KMS-11 (cell line): ENCODE data around the gene PFN4.

Experiments
- H2AFZ ChIP-seq: fragments of 200-600 bp; sonication (generic); 2 replicates; pipeline ENCODE4 v1.6.1; 2016; ENCODE audit warnings: antibody characterized with exemption, mixed run types, low read depth
- H3K27ac ChIP-seq: fragments of 200-600 bp; sonication (generic); 2 replicates; pipeline ENCODE4 v1.6.1; 2016; ENCODE audit warnings: mild to moderate bottlenecking, mixed run types
- H3K27me3 ChIP-seq: fragments of 200-600 bp; sonication (generic); 2 replicates; pipeline ENCODE4 v1.6.1; 2017; ENCODE audit warnings: mild to moderate bottlenecking, low read depth, mixed run types, moderate library complexity; ENCODE audit not compliant: insufficient read depth
- H3K36me3 ChIP-seq: fragments of 200-600 bp; sonication (generic); 2 replicates; pipeline ENCODE4 v1.6.1; 2017; ENCODE audit warnings: mild to moderate bottlenecking, mixed run types; ENCODE audit not compliant: insufficient read depth
- H3K4me1 ChIP-seq: fragments of 200-600 bp; sonication (generic); 2 replicates; pipeline ENCODE4 v1.6.1; 2016; ENCODE audit warnings: mild to moderate bottlenecking, low read depth, mixed run types; ENCODE audit not compliant: poor library complexity, severe bottlenecking
- H3K4me2 ChIP-seq: fragments of 200-600 bp; sonication (generic); 2 replicates; pipeline ENCODE4 v1.7.0; 2016; ENCODE audit warnings: mild to moderate bottlenecking, mixed run types
- H3K4me3 ChIP-seq: fragments of 200-600 bp; sonication (generic); IDR thresholded peaks from 2 replicates; pipeline ENCODE4 v1.6.1; 2017; ENCODE audit warnings: low read depth, low read length, mixed read lengths; ENCODE audit not compliant: insufficient read depth
- H3K79me2 ChIP-seq: fragments of 200-600 bp; sonication (generic); 2 replicates; pipeline ENCODE4 v1.6.1; 2016; ENCODE audit warnings: low read depth, mixed run types; ENCODE audit not compliant: insufficient read depth
- H3K9ac ChIP-seq: fragments of 200-600 bp; sonication (generic); 2 replicates; pipeline ENCODE4 v1.6.1; 2016; ENCODE audit warnings: mild to moderate bottlenecking, mixed run types
- H4K20me1 ChIP-seq: fragments of 200-600 bp; sonication (generic); 2 replicates; pipeline ENCODE4 v1.6.1; 2016; ENCODE audit warnings: mild to moderate bottlenecking, mixed run types; ENCODE audit not compliant: insufficient read depth
- CTCF ChIP-seq: fragments of 200-600 bp; sonication (generic); conservative IDR thresholded peaks from 2 replicates; pipeline ENCODE4 v1.6.1; 2017; ENCODE audit warnings: low read depth, mild to moderate bottlenecking, antibody characterized with exemption, low read length, moderate library complexity, mixed read lengths

PFN4 gene

GRCh38 chr2:24077879-24078278 lies 45.3 kb downstream of the PFN4 start:
- TF ChIP-seq CTCF, result no peak
- Histone ChIP-seq H3K36me3 (peaks cover 3% of the 10 kb centered on the region; the same call in 1 of the 2 replicates), H4K20me1 (no peaks in the 10 kb centered on the region), H3K4me2 (peak overlapping the region; percentile 72; the same call in 1 of the 2 replicates), H3K27ac (no peak overlapping the region), H3K27me3 (no peaks in the 10 kb centered on the region), H2AFZ (no peak overlapping the region), H3K4me3 (peak overlapping the region; percentile 1), H3K9ac (no peak overlapping the region), H3K4me1 (peaks cover 25% of the 10 kb centered on the region), H3K79me2 (peaks cover 26% of the 10 kb centered on the region; the same call in 1 of the 2 replicates)

GRCh38 chr2:24077535-24077877 lies 45.6 kb downstream of the PFN4 start:
- no peak for TF ChIP-seq CTCF
- peaks cover 21% of the 10 kb centered on the region for H3K4me1 ChIP-seq
- H3K36me3 ChIP-seq, result peaks cover 3% of the 10 kb centered on the region; the same call in 1 of the 2 replicates
- H3K4me3 ChIP-seq, result peak overlapping the region; percentile 1
- no peaks in the 10 kb centered on the region for H4K20me1 ChIP-seq
- no peaks in the 10 kb centered on the region for H3K27me3 ChIP-seq
- peak overlapping the region; percentile 6; the same call in 1 of the 2 replicates for H3K9ac ChIP-seq
- H2AFZ ChIP-seq, result peak overlapping the region; percentile 41; the same call in 1 of the 2 replicates
- H3K79me2 ChIP-seq, result peaks cover 30% of the 10 kb centered on the region; the same call in 1 of the 2 replicates
- peak overlapping the region; percentile 72 for H3K4me2 ChIP-seq
- no peak overlapping the region for H3K27ac ChIP-seq

GRCh38 chr2:24076849-24077534 lies 46.1 kb downstream of the PFN4 start:
- H2AFZ ChIP-seq, result peak overlapping the region; percentile 41; the same call in 1 of the 2 replicates
- H4K20me1 ChIP-seq, result no peaks in the 10 kb centered on the region
- no peaks in the 10 kb centered on the region for H3K27me3 ChIP-seq
- no peak overlapping the region for H3K27ac ChIP-seq
- H3K79me2 ChIP-seq, result peaks cover 31% of the 10 kb centered on the region; the same call in 1 of the 2 replicates
- peaks cover 18% of the 10 kb centered on the region for H3K4me1 ChIP-seq
- H3K4me2 ChIP-seq, result peak overlapping the region; percentile 72
- H3K9ac ChIP-seq, result peak overlapping the region; percentile 6; the same call in 1 of the 2 replicates
- peaks cover 3% of the 10 kb centered on the region; the same call in 1 of the 2 replicates for H3K36me3 ChIP-seq
- TF ChIP-seq CTCF, result no peak
- peak overlapping the region; percentile 5 for H3K4me3 ChIP-seq

- no peak for TF ChIP-seq CTCF
- peaks cover 3% of the 10 kb centered on the region; the same call in 1 of the 2 replicates for H3K36me3 ChIP-seq
- H3K4me1 ChIP-seq, result peaks cover 18% of the 10 kb centered on the region
- peak within 1 kb of the TSS; percentile 64 for H2AFZ ChIP-seq
- H3K27me3 ChIP-seq, result no peaks in the 10 kb centered on the region
- peak within 1 kb of the TSS; percentile 73 for H3K4me3 ChIP-seq
- H4K20me1 ChIP-seq, result no peaks in the 10 kb centered on the region
- H3K27ac ChIP-seq, result peak within 1 kb of the TSS; percentile 31; the same call in 1 of the 2 replicates
- peak within 1 kb of the TSS; percentile 47; the same call in 1 of the 2 replicates for H3K9ac ChIP-seq
- H3K4me2 ChIP-seq, result peak within 1 kb of the TSS; percentile 89
- peaks cover 31% of the 10 kb centered on the region; the same call in 1 of the 2 replicates for H3K79me2 ChIP-seq
Measured at GRCh38 chr2:24075915-24076848, 47.0 kb downstream of the PFN4 start, which contains the start of gene SF3B6. TSS of gene SF3B6 (minus strand) at chr2:24076326. CDS start at chr2:24076229, 97 bp downstream.
